Measurements from ENCODE around the gene CEBPZOS. TPM values are rescaled to one million over a fixed set of nuclear protein-coding genes. Genes with fewer than 3 reads are reported as not detected.
A peak's percentile ranks its signal among the peaks of the same experiment; 100 is the strongest.

The CEBPZOS gene
- total and polyA plus RNA-seq, 7 experiments from 2014 or later, result 26.9 to 58.8 (median 40.7) TPM

DNA sequence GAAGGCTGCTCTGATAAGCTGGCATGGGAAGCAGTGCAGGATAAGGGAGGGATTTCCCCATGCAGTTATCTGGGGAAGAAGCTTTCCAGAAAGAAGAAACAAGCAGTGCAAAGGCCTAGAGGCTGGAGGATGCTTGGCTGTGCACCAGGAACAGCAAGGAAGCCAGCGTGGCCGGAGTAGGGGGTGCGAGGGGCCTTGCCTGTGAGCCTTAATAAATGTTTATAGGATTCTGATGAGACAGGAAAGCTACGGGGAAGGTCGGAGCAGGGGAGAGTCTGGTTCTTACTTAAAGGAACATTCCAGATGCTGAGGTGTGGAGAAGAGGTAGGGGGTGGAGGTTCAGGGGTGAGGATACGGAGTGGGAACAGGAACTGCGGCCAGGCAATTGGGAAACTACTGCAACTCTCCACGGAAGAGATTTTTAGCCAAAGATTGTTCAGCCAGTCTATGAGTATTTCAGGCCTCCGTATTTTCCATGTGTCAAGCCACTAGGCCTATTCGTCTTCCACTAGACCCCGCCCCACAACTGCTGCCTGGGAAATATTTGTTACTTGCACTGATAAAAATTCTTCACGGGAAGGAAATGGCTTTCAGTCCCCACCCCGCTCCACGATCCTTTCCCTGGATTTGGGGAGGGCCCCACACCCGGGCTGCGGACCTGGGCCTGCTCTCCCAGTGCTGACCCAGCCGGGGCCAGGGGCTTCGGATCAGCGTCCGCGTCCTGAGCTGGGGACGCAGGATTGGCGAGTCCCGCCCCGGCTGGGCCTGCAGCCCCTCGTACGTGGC, 40.0 kb upstream of the CEBPZOS start:
- H3K4me1 ChIP-seq (ENCODE audit: control insufficient read depth in 2 of 2, insufficient read depth in 2 of 2, low read length in 2 of 2), result peaks cover 21 to 25% of the 10 kb centered on the region in 2 donors
- ChIA-PET CTCF (interaction anchor here (0.6 kb wide), 1 partner anchor 381 kb away, joined by 3 read pairs; no protein-coding TSS in a partner anchor), POLR2A (interaction anchor here (0.7 to 4.0 kb wide), 4 partner anchors 8 to 1595 kb away, joined by 3 to 15 read pairs (median 3); partner anchors contain the start of genes CEBPZOS and SRSF7)
- peak overlapping the region; percentile 92 for H3K4me3 ChIP-seq (ENCODE audit: low read length)
- DNase-seq (peak in 7 of 9 donors; percentile 3 to 30 (median 14)), ATAC-seq (peak; percentile 28)
- H3K27ac Mint-ChIP-seq, result peak overlapping the region; percentile 86 to 96 (median 92)
- H3K36me3 Mint-ChIP-seq, result peaks cover 9 to 32% (median 26%) of the 10 kb centered on the region in 5 donors
- intact Hi-C loops (cut with micrococcal nuclease), result loop anchor here (1.0 to 5.0 kb wide), 7 partner anchors 40 to 1221 kb away; partner anchors contain the start of genes STRN (in 2 of the 2), ATL2 (in 1 of the 2), CEBPZ (in 1 of the 2) and CEBPZOS (in 1 of the 2)
- H3K4me3 Mint-ChIP-seq, result peak overlapping the region; percentile 88 to 99 (median 94)
- H3K4me1 Mint-ChIP-seq, result peaks cover 29 to 62% (median 52%) of the 10 kb centered on the region in 7 donors
- H3K27me3 Mint-ChIP-seq, result peaks cover 0 to under 1% (median 0%) of the 10 kb centered on the region in 5 donors
- no peaks in the 10 kb centered on the region for H3K27me3 ChIP-seq (ENCODE audit: control insufficient read depth in 2 of 2, insufficient read depth in 2 of 2, low read length in 2 of 2)
- peak overlapping the region; percentile 81 for H3K27ac ChIP-seq (ENCODE audit: low read depth, low read length)
- H3K9me3 Mint-ChIP-seq, result no peaks in the 10 kb centered on the region
- H3K9me3 ChIP-seq (ENCODE audit: control insufficient read depth in 2 of 3, low read length in 3 of 3), result no peaks in the 10 kb centered on the region
- peaks cover 0 to 4% (median 0%) of the 10 kb centered on the region in 3 experiments for H3K36me3 ChIP-seq (ENCODE audit: control insufficient read depth in 2 of 3, insufficient read depth in 3 of 3, low read length in 3 of 3)

DNA sequence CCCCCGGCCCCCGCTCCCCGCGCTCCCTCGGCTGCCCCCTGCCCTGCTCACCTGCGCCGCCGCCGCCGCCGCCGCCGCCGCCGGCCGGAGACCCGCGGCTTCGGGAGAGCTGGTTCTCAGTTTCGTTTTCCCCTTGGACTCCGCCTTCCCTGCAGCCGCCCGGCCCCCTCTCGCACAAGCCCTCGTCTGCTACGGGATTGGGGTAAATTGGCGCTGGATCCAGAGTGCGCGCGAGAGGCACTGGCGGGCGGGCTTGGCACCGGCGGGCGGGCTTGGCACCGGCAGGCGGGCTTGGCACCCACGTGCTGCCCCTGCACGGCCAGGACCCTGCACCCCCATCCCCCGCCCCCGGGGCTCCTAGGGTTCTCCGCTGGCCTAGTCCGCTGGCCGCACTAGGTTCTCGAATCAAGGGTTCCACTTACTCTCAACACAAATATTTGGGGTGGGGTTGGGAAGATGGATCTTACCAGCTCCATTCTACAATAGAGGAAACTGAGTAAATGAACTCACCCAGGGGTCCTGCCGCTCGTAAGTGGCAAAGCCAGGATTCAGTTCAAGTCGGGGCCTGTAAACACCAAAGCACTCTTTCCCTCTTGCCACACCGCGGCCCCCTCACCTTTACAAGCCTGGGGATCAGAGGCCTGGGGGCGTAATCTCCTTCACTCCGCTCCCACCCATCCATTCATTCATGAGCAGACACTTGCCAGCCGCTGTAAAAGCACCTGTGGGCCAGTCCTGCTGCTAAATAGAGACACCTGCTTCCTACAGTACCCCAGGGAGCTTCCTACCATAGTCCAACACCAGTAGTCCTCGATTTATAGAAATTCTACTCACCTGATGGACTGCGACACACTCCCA, 39.2 kb upstream of the CEBPZOS start, which contains the start of gene EIF2AK2:
Gene EIF2AK2 (minus strand): TSS at position 124 of the 858 bp plus-strand sequence. CDS start 9,174 bp downstream, outside the sequence.
- peak within 1 kb of the TSS; percentile 81 for H3K27ac ChIP-seq (ENCODE audit: low read depth, low read length)
- peak within 1 kb of the TSS; percentile 88 to 99 (median 94) for H3K4me3 Mint-ChIP-seq
- H3K36me3 ChIP-seq (ENCODE audit: control insufficient read depth in 2 of 3, insufficient read depth in 3 of 3, low read length in 3 of 3), result peaks cover 0 to 4% (median 0%) of the 10 kb centered on the region in 3 experiments
- ChIA-PET CTCF (interaction anchor here (0.6 to 1.2 kb wide), 4 partner anchors 9 to 382 kb away, joined by 3 to 4 read pairs (median 3); no protein-coding TSS in a partner anchor), POLR2A (interaction anchor here (0.7 to 4.0 kb wide), 4 partner anchors 9 to 1594 kb away, joined by 3 to 15 read pairs (median 3); partner anchors contain the start of genes CEBPZOS and SRSF7)
- intact Hi-C loops (cut with micrococcal nuclease), result loop anchor here (1.0 to 5.0 kb wide), 7 partner anchors 39 to 1220 kb away; partner anchors contain the start of genes CEBPZ (in 2 of the 2), CEBPZOS (in 2 of the 2), GPATCH11 (in 2 of the 2) and HEATR5B (in 2 of the 2)
- H3K9me3 Mint-ChIP-seq, result no peaks in the 10 kb centered on the region
- H3K4me3 ChIP-seq (ENCODE audit: low read length), result peak within 1 kb of the TSS; percentile 92
- peaks cover 29 to 57% (median 48%) of the 10 kb centered on the region in 7 donors for H3K4me1 Mint-ChIP-seq
- H3K27ac Mint-ChIP-seq, result peak within 1 kb of the TSS; percentile 86 to 96 (median 92)
- H3K36me3 Mint-ChIP-seq, result peaks cover 9 to 27% (median 22%) of the 10 kb centered on the region in 5 donors
- peak; percentile 96 for ATAC-seq
- H3K27me3 ChIP-seq (ENCODE audit: control insufficient read depth in 2 of 2, insufficient read depth in 2 of 2, low read length in 2 of 2), result no peaks in the 10 kb centered on the region
- DNase-seq, result peak; percentile 59 to 85 (median 80)
- H3K27me3 Mint-ChIP-seq, result peaks cover 0 to 4% (median 0%) of the 10 kb centered on the region in 5 donors
- H3K9me3 ChIP-seq (ENCODE audit: control insufficient read depth in 2 of 3, low read length in 3 of 3), result no peaks in the 10 kb centered on the region
- peaks cover 18 to 25% of the 10 kb centered on the region in 2 donors for H3K4me1 ChIP-seq (ENCODE audit: control insufficient read depth in 2 of 2, insufficient read depth in 2 of 2, low read length in 2 of 2)

DNA sequence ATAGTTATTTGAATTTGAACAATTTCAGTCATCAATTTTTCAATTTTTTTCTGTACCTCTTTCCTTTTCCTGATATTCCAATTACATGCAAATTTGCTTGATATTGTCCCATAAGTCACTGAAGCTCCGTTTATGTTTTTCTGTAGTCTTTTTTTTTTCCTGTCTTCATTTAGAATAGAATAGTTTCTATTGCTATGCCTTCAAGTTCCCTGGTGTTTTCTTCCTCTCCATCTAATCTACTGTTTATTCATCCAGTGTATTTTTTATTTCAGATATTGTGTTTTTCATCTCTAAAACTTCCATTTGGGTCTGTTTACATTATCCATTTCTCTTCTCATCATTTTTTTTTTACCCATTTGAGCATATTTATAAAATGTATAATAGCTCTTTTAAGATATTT, 31.5 kb upstream of the CEBPZOS start:
- H3K9me3 Mint-ChIP-seq, result peaks cover 4 to 24% (median 13%) of the 10 kb centered on the region in 11 donors
- DNase-seq (no peak), ATAC-seq (no peak)
- H3K4me1 ChIP-seq (ENCODE audit: control insufficient read depth in 2 of 2, insufficient read depth in 2 of 2, low read length in 2 of 2), result no peaks in the 10 kb centered on the region
- peak overlapping the region in 1 of 9 donors; percentile 63 for H3K27ac Mint-ChIP-seq
- H3K9me3 ChIP-seq (ENCODE audit: control insufficient read depth in 2 of 3, low read length in 3 of 3), result peaks cover 0 to 7% (median 0%) of the 10 kb centered on the region in 3 experiments
- H3K4me3 Mint-ChIP-seq, result no peak overlapping the region
- H3K27me3 ChIP-seq (ENCODE audit: control insufficient read depth in 2 of 2, insufficient read depth in 2 of 2, low read length in 2 of 2), result no peaks in the 10 kb centered on the region
- no peaks in the 10 kb centered on the region for H3K36me3 ChIP-seq (ENCODE audit: control insufficient read depth in 2 of 3, insufficient read depth in 3 of 3, low read length in 3 of 3)
- H3K4me3 ChIP-seq (ENCODE audit: low read length), result no peak overlapping the region
- H3K27ac ChIP-seq (ENCODE audit: low read depth, low read length), result no peak overlapping the region
- ChIA-PET POLR2A (no interaction called here), CTCF (interaction anchor here (0.8 kb wide), 1 partner anchor 14 kb away, joined by 6 read pairs; no protein-coding TSS in a partner anchor)
- peaks cover 0 to 7% (median 0%) of the 10 kb centered on the region in 5 donors for H3K27me3 Mint-ChIP-seq
- intact Hi-C loops (cut with micrococcal nuclease), result loop anchor here (5.0 to 10.0 kb wide), 3 partner anchors 228 to 950 kb away; no protein-coding TSS in a partner anchor
- peaks cover 4 to 6% (median 5%) of the 10 kb centered on the region in 5 donors for H3K36me3 Mint-ChIP-seq
- no peaks in the 10 kb centered on the region for H3K4me1 Mint-ChIP-seq

DNA sequence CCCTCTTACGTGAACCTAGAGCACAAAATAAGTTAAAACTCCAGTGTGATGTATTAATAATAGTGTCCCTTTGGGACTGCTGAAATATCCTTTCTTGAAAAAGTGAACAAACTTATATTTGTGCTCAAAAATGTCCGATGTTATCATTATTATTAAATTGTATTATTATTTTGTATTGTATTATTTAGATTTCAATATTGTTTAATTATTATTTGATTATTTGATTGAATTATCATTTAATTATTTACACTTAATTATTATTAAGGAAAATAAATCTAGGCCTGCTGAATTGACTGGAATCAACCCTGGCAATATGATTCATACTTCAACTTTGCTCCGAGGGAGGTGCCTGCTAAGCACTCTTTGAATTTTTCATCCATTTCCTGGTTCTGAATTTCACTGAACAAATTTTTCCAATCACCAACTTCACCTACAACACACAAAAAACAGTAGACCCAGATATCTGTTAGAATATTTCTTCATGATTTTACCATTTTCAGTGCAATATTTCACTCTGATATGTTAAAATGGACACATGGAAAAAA, 28.6 kb upstream of the CEBPZOS start:
- ChIA-PET CTCF (interaction anchor here (0.6 to 1.2 kb wide), 3 partner anchors 10 to 710 kb away, joined by 3 read pairs; no protein-coding TSS in a partner anchor), POLR2A (no interaction called here)
- no peaks in the 10 kb centered on the region for H3K27me3 ChIP-seq (ENCODE audit: control insufficient read depth in 2 of 2, insufficient read depth in 2 of 2, low read length in 2 of 2)
- Mint-ChIP-seq H3K4me1 (no peaks in the 10 kb centered on the region), H3K9me3 (peaks cover 4 to 24% (median 13%) of the 10 kb centered on the region in 11 donors), H3K36me3 (peaks cover 4 to 6% (median 5%) of the 10 kb centered on the region in 5 donors), H3K27me3 (peaks cover 0 to 3% (median 0%) of the 10 kb centered on the region in 5 donors), H3K27ac (no peak overlapping the region), H3K4me3 (no peak overlapping the region)
- ATAC-seq (no peak), DNase-seq (no peak)
- no peak overlapping the region for H3K4me3 ChIP-seq (ENCODE audit: low read length)
- no peak overlapping the region for H3K27ac ChIP-seq (ENCODE audit: low read depth, low read length)
- no peaks in the 10 kb centered on the region for H3K4me1 ChIP-seq (ENCODE audit: control insufficient read depth in 2 of 2, insufficient read depth in 2 of 2, low read length in 2 of 2)
- H3K9me3 ChIP-seq (ENCODE audit: control insufficient read depth in 2 of 3, low read length in 3 of 3), result peaks cover 0 to 7% (median 0%) of the 10 kb centered on the region in 3 experiments
- H3K36me3 ChIP-seq (ENCODE audit: control insufficient read depth in 2 of 3, insufficient read depth in 3 of 3, low read length in 3 of 3), result no peaks in the 10 kb centered on the region
- intact Hi-C loops (cut with micrococcal nuclease), result loop anchor here (1.0 to 10.0 kb wide), 6 partner anchors 63 to 947 kb away; partner anchors contain the start of genes CEBPZ (in 2 of the 2) and NDUFAF7 (in 2 of the 2)

DNA sequence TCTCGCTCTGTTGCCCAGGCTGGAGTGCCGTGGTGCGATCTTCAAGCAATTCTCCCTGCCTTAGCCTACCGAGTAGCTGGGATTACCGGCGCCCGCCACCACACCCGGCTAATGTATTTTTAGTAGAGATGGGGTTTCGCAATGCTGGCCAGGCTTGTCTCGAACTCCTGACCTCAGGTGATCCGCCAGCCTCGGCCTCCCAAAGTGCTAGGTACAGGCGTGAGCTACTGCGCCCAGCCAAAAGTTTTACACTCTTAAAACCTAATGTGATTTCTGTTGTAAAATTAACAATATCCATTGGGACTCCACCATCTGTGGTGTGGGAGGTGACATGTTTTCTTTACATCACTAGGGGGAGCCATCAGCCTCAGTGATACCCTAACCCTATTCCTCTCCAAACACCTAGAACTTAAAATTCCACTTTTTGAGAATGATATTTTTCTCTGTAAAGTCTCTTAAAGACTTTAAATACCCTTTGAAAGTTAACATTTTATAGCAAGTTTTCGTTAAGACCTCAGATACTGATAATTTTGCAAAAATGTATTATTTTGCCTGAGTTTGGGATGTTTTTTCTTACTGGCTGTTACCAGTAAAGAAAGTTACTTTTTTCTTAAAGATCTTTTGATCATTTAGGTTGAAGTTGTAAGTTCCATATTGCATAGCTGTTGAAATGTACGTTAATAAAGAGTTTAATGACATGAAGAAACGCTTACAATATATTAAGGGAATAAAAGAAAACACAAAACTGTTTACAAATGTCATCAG, 27.9 kb upstream of the CEBPZOS start:
- peak overlapping the region in 1 of 9 donors; percentile 32 for H3K27ac Mint-ChIP-seq
- H3K27ac ChIP-seq (ENCODE audit: low read depth, low read length), result no peak overlapping the region
- H3K27me3 Mint-ChIP-seq, result peaks cover 0 to 3% (median 0%) of the 10 kb centered on the region in 5 donors
- intact Hi-C loops (cut with micrococcal nuclease), result loop anchor here (1.0 to 10.0 kb wide), 6 partner anchors 62 to 946 kb away; partner anchors contain the start of genes CEBPZ (in 2 of the 2) and NDUFAF7 (in 2 of the 2)
- DNase-seq, result peak in 6 of 9 donors; percentile 14 to 52 (median 40)
- H3K4me3 ChIP-seq (ENCODE audit: low read length), result no peak overlapping the region
- peaks cover 4 to 6% (median 5%) of the 10 kb centered on the region in 5 donors for H3K36me3 Mint-ChIP-seq
- ChIA-PET POLR2A (no interaction called here), CTCF (interaction anchor here (0.5 to 1.4 kb wide), 11 partner anchors 11 to 709 kb away, joined by 3 to 6 read pairs (median 3); no protein-coding TSS in a partner anchor)
- peak; percentile 80 for ATAC-seq
- H3K4me3 Mint-ChIP-seq, result no peak overlapping the region
- no peaks in the 10 kb centered on the region for H3K36me3 ChIP-seq (ENCODE audit: control insufficient read depth in 2 of 3, insufficient read depth in 3 of 3, low read length in 3 of 3)
- no peaks in the 10 kb centered on the region for H3K4me1 Mint-ChIP-seq
- H3K27me3 ChIP-seq (ENCODE audit: control insufficient read depth in 2 of 2, insufficient read depth in 2 of 2, low read length in 2 of 2), result no peaks in the 10 kb centered on the region
- peaks cover 4 to 24% (median 13%) of the 10 kb centered on the region in 11 donors for H3K9me3 Mint-ChIP-seq
- H3K9me3 ChIP-seq (ENCODE audit: control insufficient read depth in 2 of 3, low read length in 3 of 3), result peaks cover 0 to 7% (median 0%) of the 10 kb centered on the region in 3 experiments
- H3K4me1 ChIP-seq (ENCODE audit: control insufficient read depth in 2 of 2, insufficient read depth in 2 of 2, low read length in 2 of 2), result no peaks in the 10 kb centered on the region
